Measurements from ENCODE around the gene ERC2.

- TF ChIP-seq CTCF (IDR thresholded peaks at IDR 0.05) (no peak), EP300 (IDR thresholded peaks at IDR 0.05) (no peak), POLR2AphosphoS5 (IDR thresholded peaks at IDR 0.05) (no peak), POLR2A (IDR thresholded peaks at IDR 0.05) (no peak)
These were observed 52.6 kb downstream of the ERC2 start for GRCh38 chr3:56415652-56416051.
